GM21515 (cell line): ENCODE data around the gene IL20.

Experiments
- ATAC-seq: cut with Tn5 transposase; IDR thresholded peaks from one replicate; pipeline ENCODE4 v1.9.1; 2021; ENCODE audit not compliant: unreplicated experiment

The IL20 gene

GRCh38 chr1:206900149-206900548 is 34.7 kb downstream of the IL20 start:
- no peak for ATAC-seq

- ATAC-seq, result no peak
These were observed 36.5 kb downstream of the IL20 start for GRCh38 chr1:206901944-206902343.

- ATAC-seq, result no peak
These were observed 37.3 kb downstream of the IL20 start for GRCh38 chr1:206902702-206903101.

- ATAC-seq, result no peak
These were observed 38.3 kb downstream of the IL20 start for GRCh38 chr1:206903687-206904086.

- ATAC-seq, result no peak
These were observed 39.2 kb downstream of the IL20 start for GRCh38 chr1:206904423-206905142.

GRCh38 chr1:206905295-206906164 is 40.1 kb downstream of the IL20 start:
- ATAC-seq, result no peak

- no peak for ATAC-seq
These were observed 42.0 kb downstream of the IL20 start for GRCh38 chr1:206907304-206907991.

- ATAC-seq, result no peak
These were observed 42.6 kb downstream of the IL20 start for GRCh38 chr1:206908038-206908437.

GRCh38 chr1:206909161-206909882 is 43.9 kb downstream of the IL20 start:
- ATAC-seq, result no peak

GRCh38 chr1:206909883-206910318 is 44.5 kb downstream of the IL20 start:
- no peak for ATAC-seq

- ATAC-seq, result no peak
These were observed 45.7 kb downstream of the IL20 start for GRCh38 chr1:206911064-206911663.

- ATAC-seq, result no peak
These were observed 47.1 kb downstream of the IL20 start for GRCh38 chr1:206912445-206913095.

GRCh38 chr1:206913766-206914537 is 48.5 kb downstream of the IL20 start:
- ATAC-seq, result no peak

GRCh38 chr1:206915030-206915735 is 49.8 kb downstream of the IL20 start:
- no peak for ATAC-seq

- ATAC-seq, result no peak
These were observed 50.7 kb downstream of the IL20 start for GRCh38 chr1:206916000-206916709.

- ATAC-seq, result no peak
These were observed 52.7 kb downstream of the IL20 start for GRCh38 chr1:206918076-206918475.
